ENCODE results near the gene SPTLC1. TPM values are rescaled to one million over a fixed set of nuclear protein-coding genes. Genes with fewer than 3 reads are reported as not detected.

SPTLC1 gene
- total RNA-seq, 3 donors from 2014 or later, result 69.3 to 104 (median 85.5) TPM

- Histone ChIP-seq H3K4me1 (ENCODE audit: low read depth) (no peaks in the 10 kb centered on the region), H3K36me3 (ENCODE audit: low read depth) (no peaks in the 10 kb centered on the region), H3K4me3 (no peak overlapping the region), H3K9me3 (no peaks in the 10 kb centered on the region)
- intact Hi-C loops (cut with DNase I, micrococcal nuclease), result no loop called here
- DNase-seq, result no peak
- no peak for TF ChIP-seq CTCF (IDR thresholded peaks at IDR 0.05)
- ATAC-seq, result no peak
These were observed 114.0 kb downstream of the SPTLC1 start for GRCh38 chr9:92001244-92001643.

- Histone ChIP-seq H3K36me3 (ENCODE audit: low read depth) (no peaks in the 10 kb centered on the region), H3K4me3 (no peak overlapping the region), H3K9me3 (no peaks in the 10 kb centered on the region), H3K4me1 (ENCODE audit: low read depth) (peaks cover 5% of the 10 kb centered on the region)
- intact Hi-C loops (cut with DNase I, micrococcal nuclease), result no loop called here
- no peak for DNase-seq
- no peak for ATAC-seq
- no peak for TF ChIP-seq CTCF (IDR thresholded peaks at IDR 0.05)
These were observed 120.1 kb downstream of the SPTLC1 start for GRCh38 chr9:91995000-91995655.

- intact Hi-C loops (cut with DNase I, micrococcal nuclease), result no loop called here
- DNase-seq, result peak in 1 of 3 donors; percentile 17
- no peak overlapping the region for H3K4me3 ChIP-seq
- peaks cover 5% of the 10 kb centered on the region for H3K4me1 ChIP-seq (ENCODE audit: low read depth)
- no peaks in the 10 kb centered on the region for H3K36me3 ChIP-seq (ENCODE audit: low read depth)
- TF ChIP-seq CTCF (IDR thresholded peaks at IDR 0.05), result no peak
- H3K9me3 ChIP-seq, result no peaks in the 10 kb centered on the region
- ATAC-seq, result peak; percentile 82
These were observed 120.8 kb downstream of the SPTLC1 start for GRCh38 chr9:91994422-91994821.

GRCh38 chr9:91992461-91993041 lies 122.7 kb downstream of the SPTLC1 start:
- TF ChIP-seq CTCF (IDR thresholded peaks at IDR 0.05), result no peak
- Histone ChIP-seq H3K4me1 (ENCODE audit: low read depth) (peaks cover 5% of the 10 kb centered on the region), H3K4me3 (no peak overlapping the region), H3K36me3 (ENCODE audit: low read depth) (no peaks in the 10 kb centered on the region), H3K9me3 (no peaks in the 10 kb centered on the region)
- intact Hi-C loops (cut with DNase I, micrococcal nuclease), result no loop called here
- no peak for ATAC-seq
- DNase-seq, result no peak

- DNase-seq (no peak), ATAC-seq (no peak)
- H3K4me1 ChIP-seq (ENCODE audit: low read depth), result peaks cover 5% of the 10 kb centered on the region
- no peak overlapping the region for H3K4me3 ChIP-seq
- no peak for TF ChIP-seq CTCF (IDR thresholded peaks at IDR 0.05)
- intact Hi-C loops (cut with DNase I, micrococcal nuclease), result no loop called here
- no peaks in the 10 kb centered on the region for H3K36me3 ChIP-seq (ENCODE audit: low read depth)
- no peaks in the 10 kb centered on the region for H3K9me3 ChIP-seq
These were observed 123.4 kb downstream of the SPTLC1 start for GRCh38 chr9:91991721-91992341.
